GM19455 (cell line): ENCODE measurements around the gene PTPRD.
A peak's percentile ranks its signal among the peaks of the same experiment; 100 is the strongest.

Experiments used
- ATAC-seq: cut with Tn5 transposase; IDR thresholded peaks from one replicate; pipeline ENCODE4 v1.9.1; 2021; ENCODE audit not compliant: unreplicated experiment

The PTPRD gene

DNA sequence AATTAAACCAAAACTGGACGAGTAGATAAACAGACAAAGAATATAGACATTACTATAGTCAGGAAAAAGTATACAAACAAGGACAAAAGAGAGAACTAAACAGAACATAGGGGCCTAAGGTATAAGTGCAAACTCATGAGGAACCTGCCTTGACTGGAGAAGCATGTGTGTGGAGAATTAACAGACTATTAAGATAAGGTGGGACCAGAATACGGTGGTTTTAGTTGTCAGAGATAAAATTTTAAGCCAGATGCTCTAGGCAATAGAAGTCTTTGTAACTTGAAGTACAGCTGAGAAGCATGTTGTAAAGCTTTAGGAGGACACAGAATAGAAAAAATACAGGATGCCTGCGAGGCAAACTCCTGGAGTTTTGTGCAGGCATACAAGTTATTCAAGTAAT is 707.1 kb downstream of the PTPRD start:
- no peak for ATAC-seq

DNA sequence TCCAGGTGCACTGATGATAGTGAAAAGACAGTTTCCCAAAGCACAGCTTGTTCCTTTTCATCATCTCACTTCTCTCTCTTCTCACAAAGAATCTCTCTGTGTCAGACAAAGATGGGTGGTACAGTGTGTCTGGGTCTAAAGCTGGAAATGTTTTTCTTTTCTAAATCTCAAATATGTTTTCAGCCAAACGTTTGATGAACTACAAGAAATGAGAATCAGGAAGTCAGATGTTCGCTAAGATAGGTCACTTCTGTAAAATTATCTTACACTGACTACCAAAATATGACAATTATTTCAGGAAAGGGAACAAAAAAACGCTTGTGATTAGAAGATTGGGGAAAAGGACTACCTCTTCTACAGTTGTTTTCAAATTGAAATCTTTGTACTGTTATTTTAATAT is 708.8 kb downstream of the PTPRD start:
- ATAC-seq = no peak

DNA sequence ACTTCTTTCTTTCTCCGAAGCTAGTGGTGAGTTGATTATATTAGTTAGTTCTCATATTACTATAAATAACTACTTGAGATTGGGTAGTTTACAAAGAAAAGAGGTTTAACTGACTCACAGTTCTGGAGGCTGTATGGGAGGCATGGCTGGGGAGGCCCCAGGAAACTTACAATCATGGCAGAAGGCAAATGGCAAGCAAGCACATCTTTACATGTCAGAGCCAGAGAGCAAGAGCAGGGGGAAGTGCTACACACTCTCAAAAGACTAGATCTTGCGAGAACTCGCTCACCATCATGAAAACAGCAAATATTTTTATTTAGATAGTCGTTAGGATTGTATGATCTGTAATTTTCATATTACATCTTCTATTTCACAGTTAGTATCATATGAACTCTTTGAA is 711.2 kb downstream of the PTPRD start:
- ATAC-seq = no peak

DNA sequence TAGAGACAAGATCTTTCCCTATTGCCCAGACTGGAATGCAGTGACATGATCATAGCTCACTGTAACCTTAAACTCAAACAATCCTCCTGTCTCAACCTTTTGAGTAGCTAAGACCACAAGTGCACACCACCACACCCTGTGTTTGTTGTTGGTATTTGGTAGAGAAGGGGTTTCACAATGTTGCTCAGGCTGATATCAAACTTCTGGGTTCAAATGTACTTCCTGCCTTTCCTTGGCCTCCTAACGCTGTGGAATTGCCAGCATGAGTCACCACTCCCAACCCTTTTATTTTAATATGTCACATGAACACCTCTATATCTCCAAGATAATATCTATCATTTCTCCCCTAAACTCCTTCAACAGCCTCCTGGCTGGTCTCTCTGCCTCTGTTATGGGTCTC is 719.0 kb downstream of the PTPRD start:
- ATAC-seq = no peak

DNA sequence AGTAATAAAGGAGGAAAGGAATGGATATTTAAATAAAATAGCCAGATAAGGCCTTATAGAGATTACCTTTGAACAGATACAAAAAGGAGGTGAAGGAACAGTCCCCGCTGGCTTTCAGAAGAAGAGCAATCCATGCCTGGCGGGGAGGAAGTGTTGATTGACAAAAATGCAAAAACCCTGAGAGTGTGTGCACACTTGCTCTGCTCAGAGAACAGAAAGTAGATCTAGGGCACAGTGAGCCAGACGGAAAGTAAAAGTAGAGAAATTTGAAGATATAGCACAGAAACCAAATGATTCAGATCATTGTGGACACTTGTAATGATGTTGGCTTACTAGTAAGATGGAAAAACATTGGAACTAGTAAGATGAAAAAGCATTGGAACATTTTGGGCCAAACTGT is 720.6 kb downstream of the PTPRD start:
- ATAC-seq = no peak

DNA sequence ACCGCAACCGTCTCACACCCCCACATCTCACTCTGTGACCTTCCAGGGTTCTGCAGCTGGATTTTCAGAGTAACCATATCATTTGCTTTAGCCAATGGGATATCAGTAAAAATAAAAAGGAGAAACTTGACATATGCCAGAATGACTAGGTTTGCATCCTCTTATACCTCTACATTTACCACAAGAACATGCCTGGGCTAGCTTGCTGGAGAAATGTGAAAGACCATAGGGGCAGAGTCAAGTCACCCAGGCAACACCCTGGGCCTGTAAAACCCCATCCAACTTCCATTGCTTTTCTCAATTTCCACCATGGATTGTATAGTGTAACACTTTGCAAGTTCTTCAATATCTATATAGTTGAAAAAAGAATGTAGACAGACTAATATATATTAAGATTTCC is 731.1 kb downstream of the PTPRD start:
- no peak for ATAC-seq

DNA sequence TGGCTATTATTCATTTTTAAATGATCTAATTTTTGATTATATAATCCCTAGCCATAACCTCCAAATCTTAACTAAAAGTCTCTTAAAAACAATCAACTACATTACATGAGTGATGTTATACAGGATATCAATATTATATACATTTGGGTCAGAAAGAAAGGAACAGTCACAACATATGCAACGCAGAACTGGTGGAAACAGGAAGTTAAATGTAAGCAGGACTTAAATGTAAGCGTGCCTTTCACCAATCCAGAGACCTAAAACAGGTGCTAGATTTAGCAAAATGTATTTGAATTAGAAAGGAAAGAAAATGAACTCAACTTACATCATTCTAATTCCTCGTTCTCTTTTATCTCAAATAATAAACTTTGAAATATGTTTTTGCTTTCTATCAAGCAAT is 738.5 kb downstream of the PTPRD start:
- ATAC-seq = no peak

DNA sequence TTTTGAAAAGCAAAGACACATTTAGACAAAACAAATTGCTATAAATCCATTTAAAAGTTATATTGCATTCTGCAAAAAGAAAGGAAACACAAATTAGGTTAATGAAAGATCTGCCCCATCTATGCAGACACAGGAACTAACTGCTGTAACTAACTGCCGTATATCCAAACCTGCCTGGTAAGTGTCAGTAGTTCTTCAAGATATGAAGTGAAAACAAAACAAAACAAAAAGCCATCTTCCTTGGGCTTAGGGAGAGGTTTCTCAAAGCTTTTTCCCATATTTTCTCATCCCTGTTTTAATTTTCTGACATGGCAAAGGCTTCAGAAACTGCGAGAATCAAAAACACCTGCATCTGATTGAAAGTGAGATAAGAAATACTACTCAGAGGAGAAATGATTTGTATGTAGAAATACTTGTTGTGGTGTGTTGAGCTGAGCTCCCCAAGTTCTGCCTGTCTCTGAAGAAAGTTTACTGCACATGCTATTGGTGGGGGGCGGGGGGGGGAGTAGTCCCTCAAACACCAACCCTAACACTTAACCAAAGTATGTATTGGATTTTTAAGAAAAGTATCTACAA is 750.5 kb downstream of the PTPRD start:
- no peak for ATAC-seq

DNA sequence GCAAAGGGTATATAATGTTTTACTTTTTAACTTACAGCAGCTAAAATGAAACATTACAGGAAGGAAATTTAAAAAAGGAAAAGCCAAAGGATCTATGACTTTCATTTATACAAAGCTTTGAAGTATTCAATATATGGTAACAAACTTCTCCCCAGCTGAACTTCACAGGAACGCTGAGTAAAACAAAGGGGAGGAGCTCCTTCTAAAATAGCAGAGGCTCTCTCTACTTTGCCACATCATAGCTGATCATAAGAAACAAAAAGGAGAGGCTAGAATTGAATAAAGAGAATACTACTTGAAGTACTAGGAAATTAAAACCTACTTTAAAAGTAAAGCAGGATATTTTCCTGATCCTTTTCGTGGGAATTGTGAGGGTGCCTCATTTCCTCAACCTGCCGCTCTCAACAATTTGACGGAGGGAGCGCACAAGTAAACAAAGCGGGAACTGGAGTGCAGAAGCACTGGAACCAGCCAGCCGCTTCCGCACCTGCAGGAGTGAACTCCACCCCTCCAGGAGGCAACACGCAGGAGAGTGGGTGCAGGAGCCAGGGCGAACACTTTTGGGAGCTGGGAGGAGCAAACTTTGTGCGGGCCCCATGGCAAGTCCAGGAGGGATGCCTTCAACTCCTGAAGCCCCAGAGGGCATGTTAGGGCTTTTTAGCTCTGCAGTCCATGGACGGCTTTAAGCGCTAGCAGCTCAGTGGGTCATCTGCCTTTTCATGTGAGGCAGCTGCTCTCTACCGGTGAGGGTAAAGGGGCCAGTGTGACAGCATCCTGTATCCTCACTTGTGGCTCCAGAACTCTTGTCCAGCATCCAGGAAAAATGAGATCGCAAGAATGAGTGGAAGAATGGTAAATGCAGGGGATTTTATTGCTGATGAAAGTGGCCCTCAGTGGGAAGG is 757.4 kb downstream of the PTPRD start:
- ATAC-seq = no peak

DNA sequence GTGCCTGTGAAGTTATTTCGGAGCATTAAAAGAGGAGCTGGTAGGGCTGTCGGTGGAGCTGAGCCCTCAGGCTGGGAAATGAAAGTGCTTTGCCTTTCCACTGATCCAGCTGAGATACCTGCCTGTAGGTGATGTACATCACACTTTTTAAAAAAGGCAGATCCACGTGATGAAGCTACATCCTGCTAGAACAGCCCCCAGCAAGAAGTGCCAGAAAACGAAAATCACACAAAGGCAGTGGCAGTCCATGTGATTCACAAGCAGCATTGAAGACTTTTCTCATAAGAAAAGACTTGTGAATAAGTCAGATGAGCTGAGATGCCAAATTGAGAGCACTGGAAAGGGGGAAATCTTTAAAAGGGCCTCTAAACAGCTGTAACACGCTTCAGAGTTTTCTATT is 765.1 kb downstream of the PTPRD start:
- ATAC-seq = no peak

DNA sequence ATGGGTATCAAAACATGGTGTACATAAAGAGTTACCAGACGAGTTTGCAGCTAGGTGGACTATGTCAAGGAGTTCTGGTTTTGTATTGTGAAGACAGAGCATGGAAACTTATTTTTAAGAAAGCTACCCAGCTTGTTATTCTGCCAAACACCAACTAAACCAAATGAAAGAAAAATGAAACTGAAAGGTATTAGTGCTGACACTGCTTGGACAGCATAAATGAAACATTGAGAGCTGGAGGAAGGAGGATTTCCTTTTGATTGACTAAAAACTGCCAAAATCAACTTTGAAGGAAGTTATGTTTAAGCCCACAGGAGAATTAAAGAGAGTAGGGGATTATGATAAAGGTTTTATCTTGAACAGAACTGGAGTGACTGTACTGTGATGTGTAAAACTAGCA is 766.2 kb downstream of the PTPRD start:
- ATAC-seq = peak; percentile 89

DNA sequence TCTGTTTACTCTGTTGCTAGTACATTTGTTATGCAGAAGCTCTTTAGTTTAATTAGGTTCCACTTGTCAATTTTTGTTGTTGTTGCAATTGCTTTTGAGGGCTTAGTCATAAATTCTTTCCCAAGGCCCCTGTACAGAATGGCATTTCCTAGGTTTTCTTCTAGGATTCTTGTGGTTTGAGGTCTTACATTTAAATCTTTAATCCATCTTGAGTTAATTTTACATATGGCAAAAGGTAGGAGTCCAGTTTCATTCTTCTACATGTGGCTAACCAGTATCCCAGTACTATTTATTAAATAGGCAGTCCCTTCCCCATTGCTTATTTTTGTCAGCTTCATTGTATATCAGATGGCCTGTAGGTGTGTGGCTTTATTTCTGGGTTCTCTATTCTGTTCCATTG is 792.4 kb downstream of the PTPRD start:
- ATAC-seq = no peak

DNA sequence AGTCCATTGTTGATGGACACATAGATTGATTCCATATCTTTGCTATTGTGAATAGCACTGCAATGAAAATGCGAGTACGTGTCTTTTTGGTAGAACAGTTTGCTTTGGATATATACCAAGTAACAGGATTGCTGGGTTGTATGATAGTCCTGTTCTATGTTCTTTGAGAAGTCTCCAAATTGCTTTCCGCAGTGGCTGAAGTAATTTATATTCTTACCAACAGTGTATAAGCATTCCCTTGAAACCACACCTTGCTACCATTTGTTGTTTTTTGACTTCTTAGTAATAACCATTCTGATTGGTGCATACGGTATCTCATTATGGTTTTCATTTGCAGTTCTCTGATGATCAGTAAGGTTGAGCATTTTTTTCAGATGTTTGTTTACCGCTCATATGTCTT is 792.9 kb downstream of the PTPRD start:
- no peak for ATAC-seq

DNA sequence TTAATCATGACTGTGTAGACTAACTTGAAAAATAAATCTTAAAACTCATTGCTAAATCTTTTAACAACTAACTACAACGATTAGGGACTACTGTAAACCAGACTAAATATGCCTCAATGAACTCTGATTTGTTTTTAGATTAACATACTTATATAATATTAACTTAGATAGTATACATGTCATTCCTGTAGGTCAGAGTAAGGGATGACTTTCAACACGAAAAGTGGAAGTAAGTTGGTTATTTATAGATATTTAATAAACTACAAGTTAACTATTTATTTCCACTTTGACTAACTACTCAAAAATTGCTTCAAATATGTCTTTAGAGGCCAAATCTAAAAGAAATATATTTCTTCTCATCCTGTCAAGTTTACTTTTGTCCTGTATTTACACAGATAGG is 795.6 kb downstream of the PTPRD start:
- no peak for ATAC-seq

DNA sequence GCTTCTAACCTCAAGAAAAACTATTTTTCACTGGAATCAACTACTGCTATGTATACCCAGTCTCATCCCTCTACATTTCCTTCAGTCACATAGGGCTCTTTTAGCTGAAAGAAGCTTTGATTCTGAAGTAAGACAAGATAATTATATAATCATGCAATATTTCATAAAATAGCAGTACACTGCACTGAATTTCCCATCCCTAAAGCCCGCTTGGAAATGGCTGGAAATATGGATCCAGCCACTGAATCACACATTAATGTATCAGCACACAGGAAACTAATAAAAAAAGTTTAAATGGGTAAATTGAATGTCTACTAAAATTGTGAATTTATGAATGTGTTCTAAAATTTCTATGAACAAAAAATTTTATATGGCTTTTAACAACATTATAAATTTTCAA is 808.7 kb downstream of the PTPRD start:
- no peak for ATAC-seq

DNA sequence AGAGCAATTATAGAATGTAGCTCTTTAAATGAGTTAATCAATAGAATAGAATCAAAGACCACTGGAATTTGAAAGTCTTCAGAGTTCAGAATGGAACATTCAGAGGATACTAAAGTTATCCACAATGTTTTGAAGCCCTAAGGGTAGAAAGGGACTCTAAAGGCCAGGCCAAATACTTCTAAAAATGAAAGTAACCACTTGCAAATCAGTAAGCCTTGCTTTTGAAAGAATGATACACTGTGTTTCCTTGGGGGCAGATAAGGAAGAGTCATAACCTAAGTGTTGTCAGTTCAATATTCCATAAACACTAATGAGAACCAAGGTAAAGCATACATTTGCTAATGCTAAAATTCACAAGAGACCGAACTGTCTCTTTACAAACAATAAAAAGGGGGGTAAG is 813.5 kb downstream of the PTPRD start:
- no peak for ATAC-seq

DNA sequence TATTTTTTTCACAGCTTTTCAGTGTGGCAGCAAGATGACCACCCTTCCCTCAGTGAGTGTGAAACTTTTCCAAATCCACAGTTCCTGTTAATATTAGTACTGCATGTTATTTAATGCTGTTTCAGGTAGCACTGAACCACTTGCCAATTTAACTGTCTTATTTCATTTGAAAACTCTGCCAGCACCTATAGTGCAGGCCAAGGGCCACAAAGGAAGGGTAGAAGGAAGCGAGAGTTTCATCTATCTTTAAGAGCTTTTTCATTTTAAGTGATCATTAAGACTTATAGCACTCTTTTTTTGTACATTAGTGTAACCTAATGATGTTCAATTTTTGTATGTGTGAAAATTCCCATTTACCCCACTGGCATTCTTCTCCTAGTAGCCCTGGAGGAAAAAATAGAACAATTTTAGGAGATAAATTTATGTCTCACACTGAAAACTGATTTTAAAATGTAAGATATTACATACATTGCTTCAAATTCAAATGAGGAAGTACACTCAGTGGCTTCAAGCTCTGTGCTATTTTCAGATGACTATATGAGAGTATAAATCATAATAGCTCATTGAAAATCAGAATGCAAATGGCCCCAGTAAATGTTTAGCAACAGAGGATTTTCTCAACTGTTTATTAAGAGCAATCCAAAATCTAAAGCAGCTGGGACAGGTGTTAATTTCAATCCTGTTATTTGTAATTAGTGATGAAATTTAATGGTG is 820.5 kb downstream of the PTPRD start:
- ATAC-seq = peak; percentile 51

DNA sequence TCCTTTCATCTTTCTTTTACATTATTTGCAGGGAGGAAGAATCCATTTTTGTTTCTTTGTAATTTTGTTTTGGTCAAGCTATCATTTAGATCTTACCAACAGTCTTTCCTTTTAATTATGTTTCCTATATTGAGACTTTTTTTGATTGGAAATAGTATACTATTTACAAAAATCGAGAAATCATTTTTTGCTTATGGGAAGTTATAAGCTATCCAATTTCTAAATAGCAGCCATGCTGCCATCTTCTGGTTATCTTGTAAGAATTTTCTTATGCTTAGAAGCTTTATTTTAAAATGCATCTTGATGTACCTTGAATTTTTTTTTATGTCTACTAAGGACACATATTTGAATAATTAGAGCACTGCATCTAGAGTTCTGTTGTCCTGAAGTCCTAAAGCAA is 821.2 kb downstream of the PTPRD start:
- no peak for ATAC-seq

DNA sequence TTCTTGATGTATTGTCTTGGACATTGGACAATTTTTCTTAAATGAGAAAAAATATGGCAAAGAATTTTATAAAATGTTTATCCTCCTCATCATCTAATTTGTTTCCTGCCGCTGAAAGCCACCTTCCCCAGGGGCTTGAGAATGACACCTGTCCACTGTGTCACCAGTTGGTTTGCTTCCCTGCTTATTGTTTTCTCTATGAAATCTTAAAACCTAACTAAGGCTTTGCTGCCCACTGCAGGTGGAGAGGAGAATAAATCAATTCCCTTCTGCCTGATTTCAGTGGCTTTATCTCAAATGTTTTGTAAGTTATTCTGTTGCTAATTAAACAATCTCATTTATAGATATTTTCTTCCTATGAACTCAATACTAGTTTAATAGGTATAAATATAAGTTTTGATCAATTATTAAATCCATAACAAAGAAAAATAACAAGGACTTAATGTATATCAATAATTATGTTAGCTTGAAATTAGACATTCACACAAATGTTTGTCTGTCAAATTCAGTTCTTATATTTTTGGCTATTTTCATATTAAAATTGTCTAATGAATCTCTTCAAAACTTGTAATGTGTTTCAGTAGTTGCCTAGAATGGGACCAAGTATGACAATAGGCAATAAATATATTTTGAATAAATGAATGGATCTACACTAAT is 822.5 kb downstream of the PTPRD start:
- ATAC-seq = peak; percentile 62

DNA sequence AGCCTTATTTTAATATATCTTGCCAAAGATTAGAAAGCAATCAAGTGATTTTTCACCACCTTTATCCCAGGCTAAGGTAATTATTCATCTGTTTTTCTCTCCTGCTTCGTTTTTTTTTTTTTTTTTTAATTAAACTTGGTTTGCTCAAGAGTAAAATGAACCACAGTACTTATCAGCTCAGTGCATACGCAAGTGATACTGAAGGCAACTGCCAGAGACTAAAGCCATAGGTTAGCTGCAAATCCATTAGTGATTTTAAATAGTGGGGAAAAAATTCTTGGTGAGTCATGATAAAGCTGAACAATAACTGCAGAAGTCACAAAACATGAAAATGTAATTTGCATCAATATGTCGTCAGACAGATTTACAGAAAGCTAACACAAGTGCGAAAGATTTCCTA is 829.1 kb downstream of the PTPRD start:
- ATAC-seq = no peak

DNA sequence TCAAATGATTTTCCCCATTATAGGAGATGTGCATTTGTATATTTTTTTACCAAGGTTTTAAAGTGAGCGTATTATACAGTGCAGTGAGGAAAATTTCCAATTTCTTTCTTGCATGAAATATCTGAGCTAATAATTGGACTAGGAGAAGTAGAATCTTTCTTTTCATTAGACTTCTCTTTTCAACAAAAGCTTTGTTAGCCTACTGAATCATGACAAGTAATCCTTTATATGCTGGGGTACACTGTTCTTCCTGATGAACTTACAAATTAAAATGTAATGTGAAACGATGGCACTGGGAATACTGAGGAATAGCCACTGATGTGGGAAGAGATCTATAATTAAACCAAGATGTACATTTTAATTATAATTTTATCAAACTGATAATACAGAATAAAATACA is 829.6 kb downstream of the PTPRD start:
- ATAC-seq = no peak

DNA sequence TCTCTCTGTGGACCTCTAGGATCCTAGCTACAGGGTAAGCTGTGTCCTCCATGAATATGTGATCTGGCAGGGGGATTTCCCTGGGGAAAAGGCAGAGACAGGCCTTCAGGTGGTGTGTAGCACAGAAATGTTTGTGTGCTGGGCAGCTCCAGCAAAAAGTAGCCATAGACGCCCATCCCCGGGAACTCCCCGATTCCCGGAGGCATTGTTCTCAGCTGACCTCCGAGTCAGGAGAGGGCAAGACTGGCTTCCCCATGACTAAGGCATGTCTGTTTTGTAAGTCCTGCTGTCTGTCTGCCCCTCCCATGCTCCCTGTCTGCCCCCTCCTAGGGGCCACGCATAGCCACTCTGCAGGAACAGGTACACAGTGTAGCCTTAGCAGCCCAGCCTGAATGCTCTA is 834.5 kb downstream of the PTPRD start:
- ATAC-seq = no peak
